Measurements from ENCODE around the gene IMPACT.

Gene IMPACT

DNA sequence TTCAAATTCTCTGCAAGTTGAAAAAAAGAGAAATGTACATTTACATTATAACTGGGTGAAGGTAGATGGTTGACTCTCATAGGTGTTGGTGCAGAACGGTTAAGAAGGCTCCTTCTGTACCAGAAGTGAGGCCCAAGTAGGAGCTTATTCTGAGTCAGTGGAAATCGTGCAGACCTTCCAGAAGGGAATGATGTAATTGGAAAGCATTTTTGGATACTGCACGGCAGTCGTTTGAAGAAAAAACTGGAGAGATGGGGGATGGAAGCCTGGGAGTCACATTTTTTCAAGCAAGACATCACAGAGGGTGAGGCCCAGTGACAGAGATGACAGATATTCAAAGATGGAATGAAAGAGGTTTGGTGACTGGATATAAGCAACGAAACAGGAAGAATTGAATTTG is 73.3 kb downstream of the IMPACT start:
- H3K36me3 ChIP-seq (ENCODE audit: control insufficient read depth, low read length), result no peaks in the 10 kb centered on the region
- no peaks in the 10 kb centered on the region for H3K9me3 ChIP-seq (ENCODE audit: control insufficient read depth, insufficient read depth, low read length)
- no peaks in the 10 kb centered on the region for H3F3A ChIP-seq (ENCODE audit: control insufficient read depth, insufficient read depth)
- no peaks in the 10 kb centered on the region for H3K4me1 ChIP-seq (ENCODE audit: control insufficient read depth, low read length)
- no peak overlapping the region for H3K4me3 ChIP-seq (ENCODE audit: low read length)
- no peak overlapping the region for H3K4me2 ChIP-seq (ENCODE audit: low read length)
- no peaks in the 10 kb centered on the region for H4K20me1 ChIP-seq (ENCODE audit: control insufficient read depth, insufficient read depth, low read depth, low read length)
- H3K27me3 ChIP-seq (ENCODE audit: control insufficient read depth, low read length), result no peaks in the 10 kb centered on the region; the same call in 1 of the 2 replicates
- TF ChIP-seq EZH2phosphoT487 (IDR thresholded peaks at IDR 0.05; ENCODE audit: borderline replicate concordance, low read length), result no peak
- TF ChIP-seq, protein P1, sequence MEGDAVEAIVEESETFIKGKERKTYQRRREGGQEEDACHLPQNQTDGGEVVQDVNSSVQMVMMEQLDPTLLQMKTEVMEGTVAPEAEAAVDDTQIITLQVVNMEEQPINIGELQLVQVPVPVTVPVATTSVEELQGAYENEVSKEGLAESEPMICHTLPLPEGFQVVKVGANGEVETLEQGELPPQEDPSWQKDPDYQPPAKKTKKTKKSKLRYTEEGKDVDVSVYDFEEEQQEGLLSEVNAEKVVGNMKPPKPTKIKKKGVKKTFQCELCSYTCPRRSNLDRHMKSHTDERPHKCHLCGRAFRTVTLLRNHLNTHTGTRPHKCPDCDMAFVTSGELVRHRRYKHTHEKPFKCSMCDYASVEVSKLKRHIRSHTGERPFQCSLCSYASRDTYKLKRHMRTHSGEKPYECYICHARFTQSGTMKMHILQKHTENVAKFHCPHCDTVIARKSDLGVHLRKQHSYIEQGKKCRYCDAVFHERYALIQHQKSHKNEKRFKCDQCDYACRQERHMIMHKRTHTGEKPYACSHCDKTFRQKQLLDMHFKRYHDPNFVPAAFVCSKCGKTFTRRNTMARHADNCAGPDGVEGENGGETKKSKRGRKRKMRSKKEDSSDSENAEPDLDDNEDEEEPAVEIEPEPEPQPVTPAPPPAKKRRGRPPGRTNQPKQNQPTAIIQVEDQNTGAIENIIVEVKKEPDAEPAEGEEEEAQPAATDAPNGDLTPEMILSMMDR (IDR thresholded peaks at IDR 0.05; ENCODE audit: low read depth, low read length, poor library complexity, severe bottlenecking), result no peak
- no peaks in the 10 kb centered on the region for H3K79me2 ChIP-seq (ENCODE audit: control insufficient read depth, low read length)
- H3K9me2 ChIP-seq (replicated peaks; ENCODE audit: control insufficient read depth, low read length), result no peaks in the 10 kb centered on the region
- no peak overlapping the region for H3K27ac ChIP-seq (ENCODE audit: low read depth, low read length)

DNA sequence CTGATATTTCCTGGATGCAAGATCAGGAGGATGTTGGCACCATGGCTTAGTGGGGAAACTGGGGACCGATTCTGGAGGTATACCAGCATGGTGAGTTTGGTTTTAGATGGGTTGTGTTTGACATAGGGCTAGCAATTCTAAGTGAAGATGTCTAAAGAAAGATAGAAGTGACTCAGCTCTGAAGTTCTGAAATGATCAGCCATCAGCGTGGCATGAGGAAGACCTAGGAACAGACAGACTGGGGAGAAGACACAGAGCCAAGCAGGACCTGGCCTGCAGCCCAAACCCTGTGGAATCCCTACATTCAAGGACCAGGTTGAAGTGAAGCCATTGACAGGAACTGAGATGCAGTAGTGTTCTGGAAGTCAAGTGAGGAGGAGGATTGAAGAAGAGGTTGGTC is 73.7 kb downstream of the IMPACT start:
- Histone ChIP-seq H3K36me3 (ENCODE audit: control insufficient read depth, low read length) (no peaks in the 10 kb centered on the region), H3K4me2 (ENCODE audit: low read length) (no peak overlapping the region), H3K79me2 (ENCODE audit: control insufficient read depth, low read length) (no peaks in the 10 kb centered on the region), H3K9me3 (ENCODE audit: control insufficient read depth, insufficient read depth, low read length) (no peaks in the 10 kb centered on the region), H3F3A (ENCODE audit: control insufficient read depth, insufficient read depth) (no peaks in the 10 kb centered on the region), H3K9me2 (replicated peaks; ENCODE audit: control insufficient read depth, low read length) (no peaks in the 10 kb centered on the region), H3K4me1 (ENCODE audit: control insufficient read depth, low read length) (no peaks in the 10 kb centered on the region), H4K20me1 (ENCODE audit: control insufficient read depth, insufficient read depth, low read depth, low read length) (no peaks in the 10 kb centered on the region), H3K27me3 (ENCODE audit: control insufficient read depth, low read length) (no peaks in the 10 kb centered on the region; the same call in 1 of the 2 replicates), H3K4me3 (ENCODE audit: low read length) (no peak overlapping the region), H3K27ac (ENCODE audit: low read depth, low read length) (no peak overlapping the region)
- no peak for TF ChIP-seq EZH2phosphoT487 (IDR thresholded peaks at IDR 0.05; ENCODE audit: borderline replicate concordance, low read length)
- TF ChIP-seq, protein P1 (IDR thresholded peaks at IDR 0.05; ENCODE audit: low read depth, low read length, poor library complexity, severe bottlenecking), result no peak

DNA sequence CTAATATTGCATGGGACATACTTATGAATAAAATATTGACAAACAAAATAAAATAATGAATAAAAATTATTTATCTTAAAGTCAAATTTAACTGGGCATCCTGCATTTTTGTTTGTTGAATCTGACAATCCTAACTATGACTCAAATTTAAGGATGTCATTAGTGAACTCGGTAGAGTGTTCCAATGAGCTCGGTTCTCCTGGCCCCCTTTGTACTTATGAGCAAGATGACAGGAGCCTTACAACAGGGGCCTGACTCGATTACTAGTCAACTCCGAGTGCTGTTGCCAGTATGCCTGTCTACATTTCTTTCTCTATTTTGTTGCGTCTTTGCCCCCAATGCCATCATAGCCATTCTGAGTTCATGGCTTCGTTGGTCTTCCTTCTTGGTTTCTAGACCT is 74.3 kb downstream of the IMPACT start:
- Histone ChIP-seq H3K79me2 (ENCODE audit: control insufficient read depth, low read length) (no peaks in the 10 kb centered on the region), H3K27ac (ENCODE audit: low read depth, low read length) (no peak overlapping the region), H3K9me3 (ENCODE audit: control insufficient read depth, insufficient read depth, low read length) (no peaks in the 10 kb centered on the region), H3F3A (ENCODE audit: control insufficient read depth, insufficient read depth) (no peaks in the 10 kb centered on the region), H3K36me3 (ENCODE audit: control insufficient read depth, low read length) (no peaks in the 10 kb centered on the region), H3K4me1 (ENCODE audit: control insufficient read depth, low read length) (no peaks in the 10 kb centered on the region), H3K27me3 (ENCODE audit: control insufficient read depth, low read length) (no peaks in the 10 kb centered on the region; the same call in 1 of the 2 replicates), H3K4me2 (ENCODE audit: low read length) (no peak overlapping the region), H3K4me3 (ENCODE audit: low read length) (no peak overlapping the region), H3K9me2 (replicated peaks; ENCODE audit: control insufficient read depth, low read length) (no peaks in the 10 kb centered on the region), H4K20me1 (ENCODE audit: control insufficient read depth, insufficient read depth, low read depth, low read length) (no peaks in the 10 kb centered on the region)
- TF ChIP-seq, protein P1 (IDR thresholded peaks at IDR 0.05; ENCODE audit: low read depth, low read length, poor library complexity, severe bottlenecking), result no peak
- no peak for TF ChIP-seq EZH2phosphoT487 (IDR thresholded peaks at IDR 0.05; ENCODE audit: borderline replicate concordance, low read length)

Data from DOHH2 (cell line).